Measurements from ENCODE around the gene ZNF740. TPM values are rescaled to one million over a fixed set of nuclear protein-coding genes. Genes with fewer than 3 reads are reported as not detected.

The ZNF740 gene
- total RNA-seq, 2 experiments from 2014 or later = 32.6 to 37.5 TPM

- peaks cover 8% of the 10 kb centered on the region for H3K4me1 Mint-ChIP-seq (ENCODE audit: low read depth)
- H3K36me3 Mint-ChIP-seq = no peaks in the 10 kb centered on the region
- no peak overlapping the region for H3K4me3 Mint-ChIP-seq
- DNase-seq = no peak
- ChIA-PET CTCF (interaction anchor here (1.4 to 6.5 kb wide), 3 partner anchors 9 to 103 kb away, joined by 4 to 40 read pairs (median 9); no protein-coding TSS in a partner anchor), POLR2A (interaction anchor here (0.6 to 1.5 kb wide), 2 partner anchors 11 to 197 kb away, joined by 3 read pairs; no protein-coding TSS in a partner anchor)
- H3K27me3 Mint-ChIP-seq = no peaks in the 10 kb centered on the region
- intact Hi-C loops (cut with micrococcal nuclease) = no loop called here
- H3K27ac Mint-ChIP-seq = no peak overlapping the region
- no peaks in the 10 kb centered on the region for H3K9me3 Mint-ChIP-seq
Measured at GRCh38 chr12:53241623-53242412, 61.3 kb downstream of the ZNF740 start.

- Mint-ChIP-seq H3K36me3 (no peaks in the 10 kb centered on the region), H3K9me3 (no peaks in the 10 kb centered on the region), H3K27ac (no peak overlapping the region), H3K27me3 (no peaks in the 10 kb centered on the region), H3K4me1 (ENCODE audit: low read depth) (no peaks in the 10 kb centered on the region), H3K4me3 (no peak overlapping the region)
- intact Hi-C loops (cut with micrococcal nuclease) = no loop called here
- ChIA-PET CTCF (interaction anchor here (0.8 to 6.5 kb wide), 3 partner anchors 31 to 108 kb away, joined by 3 to 40 read pairs (median 3); no protein-coding TSS in a partner anchor), POLR2A (interaction anchor here (0.8 kb wide), 1 partner anchor 8 kb away, joined by 3 read pairs; no protein-coding TSS in a partner anchor)
- no peak for DNase-seq
Measured at GRCh38 chr12:53244337-53244736, 63.8 kb downstream of the ZNF740 start.

Other genes with a start within 250 kb of the ZNF740 start
- 1 to 10 TPM; 4.9 to 5.6 TPM for gene KRT18, start 231.6 kb upstream of the ZNF740 start, total RNA-seq
- gene EIF4B, start 174.3 kb upstream of the ZNF740 start, total RNA-seq = 100 to 1,000 TPM; 686 to 718 TPM
- 1 to 10 TPM; 1.8 to 2.4 TPM for gene TNS2, start 130.7 kb upstream of the ZNF740 start, total RNA-seq
- gene SPRYD3, start 101.3 kb upstream of the ZNF740 start, total RNA-seq = 10 to 100 TPM; 32.8 to 35.4 TPM
- 1 to 10 TPM; 4.1 to 4.9 TPM for gene IGFBP6, start 83.1 kb upstream of the ZNF740 start, total RNA-seq
- 1 to 10 TPM; 1.1 to 1.5 TPM for gene SOAT2, start 77.2 kb upstream of the ZNF740 start, total RNA-seq
- 10 to 100 TPM; 21.4 to 23.7 TPM for gene CSAD, start 203 bp downstream of the ZNF740 start, total RNA-seq
- gene ITGB7, start 26.5 kb downstream of the ZNF740 start, total RNA-seq = 100 to 1,000 TPM; 168 to 169 TPM
- gene RARG, start 51.5 kb downstream of the ZNF740 start, total RNA-seq = 10 to 100 TPM; 21.8 to 25.2 TPM
- gene ESPL1, start 87.6 kb downstream of the ZNF740 start, total RNA-seq = 10 to 100 TPM; 70.0 to 77.2 TPM
- gene PFDN5, start 114.8 kb downstream of the ZNF740 start, total RNA-seq = 100 to 1,000 TPM; 354 to 359 TPM
- gene MYG1, start 119.0 kb downstream of the ZNF740 start, total RNA-seq = 10 to 100 TPM; 77.9 to 82.5 TPM
- gene AAAS, start 140.9 kb downstream of the ZNF740 start, total RNA-seq = 10 to 100 TPM; 74.5 to 80.7 TPM
- not detected for gene SP7, start 155.6 kb downstream of the ZNF740 start, total RNA-seq
- gene SP1, start 199.5 kb downstream of the ZNF740 start, total RNA-seq = 10 to 100 TPM; 66.1 to 72.8 TPM
- not detected for gene AMHR2, start 243.1 kb downstream of the ZNF740 start, total RNA-seq

All from activated CD4-positive, alpha-beta memory T cell treated with anti-CD3 and anti-CD28 coated beads for 36 hours (primary cell).